ENCODE results near the gene KCTD20. TPM values are rescaled to one million over a fixed set of nuclear protein-coding genes. Genes with fewer than 3 reads are reported as not detected.

KCTD20 gene
- total and polyA plus RNA-seq, 2 of the 13 experiments (the other 11 are each of a cell fraction or from before 2014, with no cell fraction given): 52.7 to 67.1 TPM

DNA sequence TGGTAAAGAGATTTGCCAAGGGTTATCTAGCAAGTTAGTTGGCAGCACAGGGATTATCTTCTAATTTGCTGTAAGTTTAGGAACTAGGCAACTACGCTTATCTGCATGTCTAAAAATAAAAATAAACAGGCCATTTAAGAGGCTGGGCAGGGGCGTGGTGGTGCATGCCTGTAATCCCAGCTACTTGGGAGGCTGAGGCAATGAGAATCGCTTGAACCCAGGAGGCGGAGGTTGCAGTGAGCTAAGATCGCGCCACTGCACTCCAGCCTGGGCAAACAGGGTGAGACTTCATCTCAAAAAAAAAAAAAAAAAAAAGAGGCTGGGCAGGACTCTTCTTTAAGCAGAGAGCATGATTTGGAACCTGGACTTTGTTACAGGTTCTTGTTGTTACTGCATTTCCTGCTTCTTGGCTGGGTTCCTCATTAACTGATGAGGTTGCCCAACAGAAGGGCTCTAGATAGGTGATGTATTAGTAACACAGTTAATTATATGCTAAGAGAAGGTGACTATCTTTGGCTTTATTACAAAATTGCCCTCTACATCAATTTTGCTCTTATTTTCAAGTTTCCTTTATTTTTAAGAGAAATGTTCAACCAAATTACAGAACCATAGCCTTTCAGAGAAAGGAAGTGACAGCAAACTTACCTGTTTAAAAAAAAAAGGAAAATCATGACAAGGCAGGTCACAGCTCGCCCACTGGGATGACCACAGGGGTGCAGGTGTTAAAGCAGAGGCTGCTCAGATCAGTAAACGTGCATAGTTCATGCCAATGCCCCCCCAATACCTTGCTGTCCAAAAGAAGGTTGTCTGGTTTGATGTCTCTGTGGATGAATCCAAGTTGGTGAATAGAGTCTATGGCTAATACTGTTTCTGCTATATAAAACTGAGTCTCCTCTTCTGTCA, 72.0 kb downstream of the KCTD20 start:
- DNase-seq (ENCODE audit: low spot score) (peak; percentile 30), FAIRE-seq (no peak), ATAC-seq (peak; percentile 68)
- Histone ChIP-seq H3K27me3 (ENCODE audit: control insufficient read depth in 1 of 2, insufficient read depth in 2 of 2, low read length in 2 of 2) (no peaks in the 10 kb centered on the region), H3K4me1 (ENCODE audit: insufficient read depth, low read length) (peaks cover 31% of the 10 kb centered on the region), H3K9me3 (ENCODE audit: low read length) (no peaks in the 10 kb centered on the region), H4K20me1 (ENCODE audit: insufficient read depth, low read length) (no peaks in the 10 kb centered on the region), H3K4me2 (ENCODE audit: low read depth, low read length) (0 out of 2 replicates have a peak overlapping the region, but pooled peaks have one; percentile 2), H3K9ac (ENCODE audit: insufficient read depth, low read depth, low read length) (no peak overlapping the region), H3K27ac (ENCODE audit: extremely low read length, insufficient read depth, low read length) (peak overlapping the region; percentile 34), H2AFZ (ENCODE audit: low read length) (no peak overlapping the region), H3K36me3 (replicated peaks in 1 of 2; ENCODE audit: control insufficient read depth in 1 of 2, insufficient read depth in 2 of 2, low read length in 2 of 2) (peaks cover 10 to 20% of the 10 kb centered on the region in 2 experiments), H3K79me2 (ENCODE audit: insufficient read depth, low read length) (no peaks in the 10 kb centered on the region), H3K4me3 (replicated peaks in 1 of 3; ENCODE audit: insufficient read depth in 1 of 3, low read depth in 2 of 3, low read length in 3 of 3) (no peak overlapping the region)
- intact Hi-C loops (cut with micrococcal nuclease; ENCODE audit: unreplicated experiment) (no loop called here), in situ Hi-C loops (cut with HindIII; ENCODE audit: extremely low pct_ligation_motif_present, low pct_unique_long_range_greater_than_20kb) (no loop called here)
- ChIA-PET POLR2A (interaction anchor here (1.3 kb wide), 1 partner anchor 23 kb away, joined by 3 read pairs; no protein-coding TSS in a partner anchor), CTCF (ENCODE audit: low intra/inter-chr PET ratio, low total read pairs) (no interaction called here)
- 78% methylated on average over 8 of the region's 8 CpGs for WGBS (ENCODE audit: low lambda C conversion rate)
- no TSS peak for BruUV-seq (replicated peaks)
- TF ChIP-seq ETV5 (CRISPR knock-in tag; IDR thresholded peaks at IDR 0.05; ENCODE audit: borderline replicate concordance) (peak; percentile 49; the same call in 1 of the 2 replicates), RARA (CRISPR knock-in tag; IDR thresholded peaks at IDR 0.05) (no peak), ZSCAN22 (CRISPR knock-in tag; IDR thresholded peaks at IDR 0.05) (no peak), MIXL1 (CRISPR knock-in tag; IDR thresholded peaks at IDR 0.05) (peak; percentile 71), MEIS2 (CRISPR knock-in tag; IDR thresholded peaks at IDR 0.05) (no peak), RFX1 (IDR thresholded peaks at IDR 0.05) (no peak), KDM6A (CRISPR knock-in tag; IDR thresholded peaks at IDR 0.05; ENCODE audit: low read depth) (0 out of 2 replicates have a peak, but pooled peaks have one; percentile 29), FOXK1 (CRISPR knock-in tag; IDR thresholded peaks at IDR 0.05; ENCODE audit: borderline replicate concordance, low read depth) (0 out of 2 replicates have a peak, but pooled peaks have one; percentile 9), FOXP1 (IDR thresholded peaks at IDR 0.05) (no peak), FOXP1 (CRISPR knock-in tag; IDR thresholded peaks at IDR 0.05) (peak; percentile 46; the same call in 1 of the 2 replicates), GABPA (IDR thresholded peaks at IDR 0.05; ENCODE audit: low read depth, low read length) (no peak), GABPA (CRISPR knock-in tag; IDR thresholded peaks at IDR 0.05; ENCODE audit: low read depth) (0 out of 2 replicates have a peak, but pooled peaks have one; percentile 14), SAP130 (CRISPR knock-in tag; IDR thresholded peaks at IDR 0.05; ENCODE audit: low read depth) (peak; percentile 43; the same call in 1 of the 2 replicates), ZNF460 (CRISPR knock-in tag; IDR thresholded peaks at IDR 0.05; ENCODE audit: borderline replicate concordance) (peak; percentile 61; the same call in 1 of the 2 replicates)
- TF ChIP-seq, protein P1, sequence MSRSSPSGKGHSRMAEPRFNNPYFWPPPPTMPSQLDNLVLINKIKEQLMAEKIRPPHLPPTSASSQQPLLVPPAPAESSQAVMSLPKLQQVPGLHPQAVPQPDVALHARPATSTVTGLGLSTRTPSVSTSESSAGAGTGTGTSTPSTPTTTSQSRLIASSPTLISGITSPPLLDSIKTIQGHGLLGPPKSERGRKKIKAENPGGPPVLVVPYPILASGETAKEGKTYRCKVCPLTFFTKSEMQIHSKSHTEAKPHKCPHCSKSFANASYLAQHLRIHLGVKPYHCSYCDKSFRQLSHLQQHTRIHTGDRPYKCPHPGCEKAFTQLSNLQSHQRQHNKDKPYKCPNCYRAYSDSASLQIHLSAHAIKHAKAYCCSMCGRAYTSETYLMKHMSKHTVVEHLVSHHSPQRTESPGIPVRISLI (CRISPR knock-in tag; IDR thresholded peaks at IDR 0.05; ENCODE audit: borderline replicate concordance): peak; percentile 67; the same call in 1 of the 2 replicates
- TF ChIP-seq, protein P2, sequence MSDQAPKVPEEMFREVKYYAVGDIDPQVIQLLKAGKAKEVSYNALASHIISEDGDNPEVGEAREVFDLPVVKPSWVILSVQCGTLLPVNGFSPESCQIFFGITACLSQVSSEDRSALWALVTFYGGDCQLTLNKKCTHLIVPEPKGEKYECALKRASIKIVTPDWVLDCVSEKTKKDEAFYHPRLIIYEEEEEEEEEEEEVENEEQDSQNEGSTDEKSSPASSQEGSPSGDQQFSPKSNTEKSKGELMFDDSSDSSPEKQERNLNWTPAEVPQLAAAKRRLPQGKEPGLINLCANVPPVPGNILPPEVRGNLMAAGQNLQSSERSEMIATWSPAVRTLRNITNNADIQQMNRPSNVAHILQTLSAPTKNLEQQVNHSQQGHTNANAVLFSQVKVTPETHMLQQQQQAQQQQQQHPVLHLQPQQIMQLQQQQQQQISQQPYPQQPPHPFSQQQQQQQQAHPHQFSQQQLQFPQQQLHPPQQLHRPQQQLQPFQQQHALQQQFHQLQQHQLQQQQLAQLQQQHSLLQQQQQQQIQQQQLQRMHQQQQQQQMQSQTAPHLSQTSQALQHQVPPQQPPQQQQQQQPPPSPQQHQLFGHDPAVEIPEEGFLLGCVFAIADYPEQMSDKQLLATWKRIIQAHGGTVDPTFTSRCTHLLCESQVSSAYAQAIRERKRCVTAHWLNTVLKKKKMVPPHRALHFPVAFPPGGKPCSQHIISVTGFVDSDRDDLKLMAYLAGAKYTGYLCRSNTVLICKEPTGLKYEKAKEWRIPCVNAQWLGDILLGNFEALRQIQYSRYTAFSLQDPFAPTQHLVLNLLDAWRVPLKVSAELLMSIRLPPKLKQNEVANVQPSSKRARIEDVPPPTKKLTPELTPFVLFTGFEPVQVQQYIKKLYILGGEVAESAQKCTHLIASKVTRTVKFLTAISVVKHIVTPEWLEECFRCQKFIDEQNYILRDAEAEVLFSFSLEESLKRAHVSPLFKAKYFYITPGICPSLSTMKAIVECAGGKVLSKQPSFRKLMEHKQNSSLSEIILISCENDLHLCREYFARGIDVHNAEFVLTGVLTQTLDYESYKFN (CRISPR knock-in tag; conservative IDR thresholded peaks at IDR 0.05): peak; percentile 38; the same call in 1 of the 2 replicates
- TF ChIP-seq, protein P3, sequence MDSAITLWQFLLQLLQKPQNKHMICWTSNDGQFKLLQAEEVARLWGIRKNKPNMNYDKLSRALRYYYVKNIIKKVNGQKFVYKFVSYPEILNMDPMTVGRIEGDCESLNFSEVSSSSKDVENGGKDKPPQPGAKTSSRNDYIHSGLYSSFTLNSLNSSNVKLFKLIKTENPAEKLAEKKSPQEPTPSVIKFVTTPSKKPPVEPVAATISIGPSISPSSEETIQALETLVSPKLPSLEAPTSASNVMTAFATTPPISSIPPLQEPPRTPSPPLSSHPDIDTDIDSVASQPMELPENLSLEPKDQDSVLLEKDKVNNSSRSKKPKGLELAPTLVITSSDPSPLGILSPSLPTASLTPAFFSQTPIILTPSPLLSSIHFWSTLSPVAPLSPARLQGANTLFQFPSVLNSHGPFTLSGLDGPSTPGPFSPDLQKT (CRISPR knock-in tag; IDR thresholded peaks at IDR 0.05; ENCODE audit: borderline replicate concordance): no peak

Data from HepG2 (cell line).